Esophagus squamous epithelium (tissue), 4 donors: ENCODE measurements around the gene SLC10A7.

ENCODE experiments used
- POLR2A ChIP-seq, 4 donors: fragments of 450-650 bp; IDR thresholded peaks; one replicate each; pipeline ENCODE4 v1.6.1; 2017; ENCODE audit warnings: antibody characterized with exemption in 4 of 4, mild to moderate bottlenecking in 4 of 4, moderate library complexity in 3 of 4
- TF ChIP-seq, protein P1 (sequence below), 6 experiments: fragments of 450-650 bp in 4 of 6; fragments of 200-600 bp in 2 of 6; sonication (generic) in 2 of 6; IDR thresholded peaks; one replicate each; pipeline ENCODE4 v1.5.1; 2016 to 2019; ENCODE audit warnings: antibody characterized with exemption in 6 of 6, mild to moderate bottlenecking in 4 of 6, moderate library complexity in 4 of 6

DNA sequence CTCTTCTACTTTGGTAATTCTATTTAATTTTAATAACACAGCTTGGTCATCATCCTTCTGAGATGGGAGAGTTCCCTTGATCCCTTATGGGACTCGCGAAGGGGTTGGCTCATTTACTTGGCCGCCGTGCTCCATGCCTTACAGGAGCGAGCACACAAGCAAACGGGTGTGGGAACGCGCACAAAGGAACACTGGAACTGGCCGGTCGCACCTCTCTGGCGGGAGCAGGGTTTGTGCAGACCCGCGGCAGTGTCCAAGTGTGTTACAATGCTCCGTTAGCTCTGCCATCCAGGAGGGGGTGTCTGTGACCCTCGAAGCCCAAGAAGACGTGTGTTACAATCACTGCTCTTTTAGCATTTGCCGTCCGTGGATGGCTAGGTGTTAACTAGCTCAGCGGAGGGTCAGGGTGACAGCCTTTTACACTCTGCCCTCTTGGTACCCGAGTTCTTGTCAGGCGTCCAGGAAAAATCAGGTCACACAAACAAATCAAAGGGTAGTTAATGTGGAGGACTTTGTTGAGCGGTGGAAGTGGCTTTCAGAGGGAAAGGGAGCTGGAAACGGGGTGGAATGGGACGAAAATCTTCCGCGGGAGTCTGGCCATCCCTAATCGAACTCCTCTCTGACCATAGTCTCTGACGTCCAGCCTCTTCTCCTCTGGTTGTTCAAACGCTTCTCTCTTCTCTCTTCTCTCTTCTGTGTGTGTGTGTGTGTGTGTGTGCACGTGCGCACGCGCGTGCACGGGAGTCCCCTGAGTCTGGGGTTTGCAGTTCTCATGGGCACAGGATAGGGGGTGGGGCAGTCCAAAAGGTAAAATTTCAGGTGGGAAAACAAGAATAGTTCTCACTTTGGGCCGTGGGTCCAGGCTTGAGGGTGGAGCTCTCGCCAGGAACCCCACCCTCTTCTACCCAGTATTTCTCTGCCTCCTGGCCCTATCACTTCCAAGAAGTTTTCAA is 76.3 kb downstream of the SLC10A7 start:
- TF ChIP-seq POLR2A (IDR thresholded peaks at IDR 0.05) = no peak
- TF ChIP-seq, protein P1, sequence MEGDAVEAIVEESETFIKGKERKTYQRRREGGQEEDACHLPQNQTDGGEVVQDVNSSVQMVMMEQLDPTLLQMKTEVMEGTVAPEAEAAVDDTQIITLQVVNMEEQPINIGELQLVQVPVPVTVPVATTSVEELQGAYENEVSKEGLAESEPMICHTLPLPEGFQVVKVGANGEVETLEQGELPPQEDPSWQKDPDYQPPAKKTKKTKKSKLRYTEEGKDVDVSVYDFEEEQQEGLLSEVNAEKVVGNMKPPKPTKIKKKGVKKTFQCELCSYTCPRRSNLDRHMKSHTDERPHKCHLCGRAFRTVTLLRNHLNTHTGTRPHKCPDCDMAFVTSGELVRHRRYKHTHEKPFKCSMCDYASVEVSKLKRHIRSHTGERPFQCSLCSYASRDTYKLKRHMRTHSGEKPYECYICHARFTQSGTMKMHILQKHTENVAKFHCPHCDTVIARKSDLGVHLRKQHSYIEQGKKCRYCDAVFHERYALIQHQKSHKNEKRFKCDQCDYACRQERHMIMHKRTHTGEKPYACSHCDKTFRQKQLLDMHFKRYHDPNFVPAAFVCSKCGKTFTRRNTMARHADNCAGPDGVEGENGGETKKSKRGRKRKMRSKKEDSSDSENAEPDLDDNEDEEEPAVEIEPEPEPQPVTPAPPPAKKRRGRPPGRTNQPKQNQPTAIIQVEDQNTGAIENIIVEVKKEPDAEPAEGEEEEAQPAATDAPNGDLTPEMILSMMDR (IDR thresholded peaks at IDR 0.05) = no peak
